Measurements from ENCODE around the gene SPRTN.
A peak's percentile ranks its signal among the peaks of the same experiment; 100 is the strongest.
"Not testable (repeated sequence)": the region's sequence is repeated elsewhere in the genome, so short reads cannot be mapped to it uniquely, and the experiment has no call there.

The SPRTN gene

DNA sequence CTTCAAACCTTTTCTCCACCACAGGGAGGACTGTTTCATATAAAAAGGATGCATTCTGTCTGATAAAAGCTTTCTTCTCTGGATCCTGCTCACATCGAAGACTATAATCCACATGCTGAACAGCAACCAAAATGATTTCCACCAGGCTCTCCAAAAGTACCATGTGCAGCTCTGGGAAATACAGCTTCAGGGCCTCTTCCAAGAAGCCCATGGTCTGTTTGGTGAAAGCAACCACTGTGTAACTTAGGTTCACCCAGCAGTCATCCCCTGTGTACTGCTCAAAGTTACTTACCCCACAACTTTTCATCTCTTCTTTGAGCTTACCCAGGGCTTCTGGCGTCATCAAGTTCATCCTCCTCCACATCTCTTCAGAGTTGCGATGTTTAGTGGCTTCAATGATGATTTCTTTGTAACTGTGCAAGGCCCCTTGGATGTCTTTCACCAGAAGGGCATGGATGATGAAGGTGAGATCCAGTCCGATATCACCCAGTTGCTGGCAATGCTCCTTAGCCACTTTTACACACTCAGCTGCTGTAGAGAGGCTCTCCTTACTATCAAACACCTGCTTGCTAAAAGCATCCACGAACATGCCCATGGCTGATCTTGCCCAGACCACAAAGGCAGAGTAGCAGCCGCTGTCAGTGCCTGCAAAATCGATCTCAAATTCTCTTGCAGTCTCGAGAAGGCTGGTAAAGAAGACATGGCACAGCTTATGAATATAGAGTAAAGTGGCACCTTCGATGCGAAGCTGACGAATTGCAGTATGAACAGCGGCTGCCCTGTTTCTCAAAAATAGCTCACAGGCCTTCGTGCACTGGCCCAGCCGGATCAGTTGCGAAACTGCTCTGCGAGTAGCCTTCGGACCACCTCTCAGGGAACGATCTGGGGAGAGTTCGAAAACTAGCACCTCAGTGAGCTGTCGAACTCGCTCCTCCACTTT, 2.2 kb upstream of the SPRTN start:
- DNase-seq (ENCODE audit: low spot score): peak; percentile 40

DNA sequence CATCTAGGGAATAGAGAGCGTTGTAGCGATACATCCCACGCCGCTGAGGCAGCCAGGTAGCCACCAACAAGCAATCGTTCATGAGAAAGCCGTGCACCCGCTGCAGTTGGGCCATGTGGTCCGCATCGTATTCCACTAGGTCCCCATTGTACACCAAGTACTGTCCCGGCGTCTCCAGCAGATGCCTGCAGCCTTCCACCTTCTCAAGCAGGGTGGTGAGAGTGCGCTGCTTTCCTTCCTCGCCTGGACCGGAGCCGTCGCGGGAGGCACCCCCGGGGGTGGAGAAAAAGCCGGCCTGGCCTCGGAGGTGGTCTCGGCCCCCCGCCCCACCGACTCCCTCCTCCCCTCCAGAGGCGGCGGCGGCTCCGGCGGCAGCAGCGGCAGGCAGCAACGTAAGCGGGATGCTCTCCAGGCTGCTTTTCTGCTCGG, 1.0 kb upstream of the SPRTN start:
- DNase-seq (ENCODE audit: low spot score): no peak

DNA sequence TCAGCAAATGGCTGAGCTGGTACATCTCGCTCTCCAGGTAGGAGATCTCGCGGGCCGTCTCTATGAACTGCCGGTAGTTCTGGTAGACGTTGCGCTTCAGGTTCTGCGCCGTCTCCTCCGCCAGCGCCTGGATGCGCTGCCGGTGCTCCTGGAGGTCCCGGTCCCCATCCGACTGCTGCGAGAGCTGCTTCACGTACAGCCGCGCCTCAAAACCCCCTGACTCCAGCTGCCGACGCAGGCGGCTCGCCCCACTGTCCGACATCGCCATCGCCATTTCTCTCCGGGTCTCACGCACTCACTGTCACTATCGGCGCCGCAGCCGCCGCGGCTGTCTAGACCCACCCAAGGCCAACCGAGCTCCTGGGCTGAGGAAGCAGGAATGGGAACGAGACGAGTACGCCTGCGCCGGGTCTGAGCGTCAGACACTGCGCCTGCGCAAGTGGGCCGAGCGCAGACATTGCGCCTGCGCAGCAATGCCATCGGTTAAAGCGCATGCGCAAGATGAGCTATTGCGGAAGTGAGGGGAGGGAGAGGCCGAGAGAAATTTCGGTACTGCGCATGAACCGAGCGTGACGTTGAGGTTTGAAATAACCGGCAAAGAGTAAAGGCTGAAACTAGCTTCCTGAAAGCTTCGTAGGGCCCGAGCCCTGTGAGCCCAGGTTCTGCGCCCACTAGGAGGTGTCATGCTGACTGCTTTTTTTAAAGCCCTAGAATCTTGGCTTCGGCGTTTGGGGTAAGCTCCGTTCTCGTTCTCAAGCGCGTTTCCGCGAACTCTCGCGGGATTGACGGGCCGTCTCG, 422 bp upstream of the SPRTN start, which contains the start of gene EXOC8:
EXOC8 (minus strand) TSS at position 381 of the 798 bp plus-strand sequence; CDS start at position 274, 107 bp downstream.
- DNase-seq (ENCODE audit: low spot score): peak; percentile 97

DNA sequence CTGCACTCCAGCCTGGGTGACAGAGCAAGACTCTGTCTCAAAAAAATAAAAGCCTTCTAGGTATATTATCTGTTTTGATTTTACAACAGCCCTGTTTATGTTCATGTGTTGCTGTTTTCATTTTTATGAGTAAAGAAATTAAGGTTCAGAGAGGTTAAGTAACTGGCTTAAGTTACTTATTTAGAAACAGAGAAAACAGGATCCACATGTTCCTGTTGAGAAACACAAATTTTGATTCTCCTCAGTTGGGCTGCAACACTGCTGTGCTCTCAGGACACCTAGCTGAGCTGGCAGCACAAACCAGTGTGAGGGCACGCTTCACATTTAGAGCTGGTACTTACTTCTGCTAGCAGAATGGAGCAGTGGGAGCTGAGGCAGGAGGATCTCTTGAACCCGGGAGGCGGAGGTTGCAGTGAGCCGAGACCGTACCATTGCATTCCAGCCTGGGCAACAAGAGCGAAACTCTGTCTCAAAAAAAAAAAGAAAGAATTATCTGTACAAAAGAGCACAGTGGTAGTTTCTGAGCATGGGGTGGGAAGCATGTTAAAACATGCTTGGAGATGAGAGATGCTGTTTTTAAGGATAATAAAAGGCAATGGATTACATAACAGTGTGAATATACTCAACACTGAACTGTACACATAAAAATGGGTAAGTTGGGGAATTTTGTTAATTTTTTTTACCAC, 2.4 kb downstream of the SPRTN start:
- DNase-seq (ENCODE audit: low spot score): no peak

DNA sequence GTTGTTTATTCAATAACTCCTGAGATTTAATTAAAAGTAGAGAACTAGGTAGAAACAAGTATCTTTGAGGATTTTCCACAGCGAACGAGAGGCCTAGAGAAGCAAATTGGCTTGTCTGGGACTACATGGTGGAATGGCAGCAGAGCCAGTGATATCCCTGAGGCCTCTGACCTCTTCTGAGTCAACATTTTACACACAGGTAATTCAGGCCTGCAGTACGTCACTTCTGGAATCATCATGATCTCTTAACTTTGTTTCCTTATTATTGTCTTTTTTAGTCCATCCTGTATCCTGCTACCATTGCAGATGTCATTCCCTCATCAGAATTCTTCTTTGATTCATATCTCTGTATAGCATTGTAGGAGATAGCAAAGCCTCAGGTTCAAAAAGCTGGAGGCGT, 9.9 kb downstream of the SPRTN start:
- DNase-seq (ENCODE audit: low spot score): no peak

DNA sequence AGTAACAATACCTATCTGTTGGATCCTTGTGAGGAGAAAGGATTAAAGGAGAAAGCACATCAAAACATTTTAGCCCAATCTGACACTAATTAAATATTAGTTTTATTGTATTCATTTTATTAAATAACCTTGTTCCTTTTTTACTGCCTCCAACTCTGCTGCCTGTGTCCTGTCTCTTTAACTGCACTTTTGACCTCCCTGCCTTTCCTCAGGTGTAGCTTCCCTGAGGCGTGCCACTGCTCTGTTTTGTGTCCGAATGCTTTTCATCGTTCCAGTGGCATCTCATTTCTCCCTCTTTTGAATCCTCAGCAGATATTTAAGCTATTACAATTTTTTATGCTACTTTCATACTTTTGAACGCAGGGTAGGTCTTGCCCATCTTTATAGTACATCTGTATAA, 10.3 kb downstream of the SPRTN start:
- DNase-seq (ENCODE audit: low spot score): no peak

DNA sequence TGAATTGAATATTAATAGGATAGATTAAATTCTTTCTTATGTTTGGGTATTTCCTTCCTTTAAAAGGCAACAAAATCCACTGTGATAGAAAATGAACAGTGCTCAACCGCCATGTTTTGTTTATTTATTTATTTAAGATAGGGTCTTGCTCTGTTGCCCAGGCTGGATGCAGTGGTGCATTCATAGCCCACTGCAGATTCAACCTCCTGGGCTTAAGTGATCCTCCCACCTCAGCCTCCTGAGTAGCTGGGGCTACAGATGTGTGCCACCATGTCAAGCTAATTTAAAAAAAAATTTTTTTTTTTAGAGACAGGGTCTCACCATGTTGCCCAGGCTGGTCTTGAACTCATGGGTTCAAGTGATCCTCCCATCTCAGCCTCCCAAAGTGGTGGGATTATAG, 10.8 kb downstream of the SPRTN start:
- not testable (repeated sequence) for DNase-seq (ENCODE audit: low spot score)

DNA sequence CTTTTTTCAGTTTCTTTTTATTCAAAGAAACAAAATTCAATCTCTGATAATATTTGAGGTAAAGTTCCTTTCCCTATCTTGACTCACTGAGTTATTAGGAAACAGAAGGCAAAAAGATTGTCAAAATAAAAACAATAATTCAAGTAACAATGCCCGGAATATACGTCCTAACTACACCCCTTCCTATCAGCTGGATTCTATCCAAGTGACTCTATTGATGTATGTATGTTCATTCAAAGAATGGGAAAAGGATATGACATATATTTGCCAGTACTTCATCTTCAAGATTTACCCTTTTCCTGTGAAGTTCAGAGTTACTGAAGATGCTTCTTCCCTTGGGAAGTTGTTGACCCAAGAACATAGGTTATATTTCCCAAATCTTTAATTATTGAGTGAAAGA, 13.7 kb downstream of the SPRTN start:
- no peak for DNase-seq (ENCODE audit: low spot score)

DNA sequence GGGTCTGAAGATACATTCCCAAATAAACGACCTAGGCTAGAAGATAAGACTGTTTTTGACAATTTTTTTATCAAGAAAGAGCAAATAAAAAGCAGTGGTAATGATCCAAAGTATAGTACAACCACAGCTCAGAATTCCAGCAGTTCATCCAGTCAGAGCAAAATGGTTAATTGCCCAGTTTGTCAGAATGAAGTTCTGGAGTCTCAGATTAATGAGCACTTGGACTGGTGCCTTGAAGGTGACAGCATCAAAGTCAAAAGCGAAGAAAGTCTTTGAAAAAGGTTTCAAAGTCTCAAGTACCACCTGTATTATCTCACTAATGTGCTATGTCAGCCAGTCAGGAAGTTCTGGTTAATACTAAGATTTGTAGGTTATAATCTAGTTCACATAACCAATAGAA, 15.0 kb downstream of the SPRTN start:
- no peak for DNase-seq (ENCODE audit: low spot score)

DNA sequence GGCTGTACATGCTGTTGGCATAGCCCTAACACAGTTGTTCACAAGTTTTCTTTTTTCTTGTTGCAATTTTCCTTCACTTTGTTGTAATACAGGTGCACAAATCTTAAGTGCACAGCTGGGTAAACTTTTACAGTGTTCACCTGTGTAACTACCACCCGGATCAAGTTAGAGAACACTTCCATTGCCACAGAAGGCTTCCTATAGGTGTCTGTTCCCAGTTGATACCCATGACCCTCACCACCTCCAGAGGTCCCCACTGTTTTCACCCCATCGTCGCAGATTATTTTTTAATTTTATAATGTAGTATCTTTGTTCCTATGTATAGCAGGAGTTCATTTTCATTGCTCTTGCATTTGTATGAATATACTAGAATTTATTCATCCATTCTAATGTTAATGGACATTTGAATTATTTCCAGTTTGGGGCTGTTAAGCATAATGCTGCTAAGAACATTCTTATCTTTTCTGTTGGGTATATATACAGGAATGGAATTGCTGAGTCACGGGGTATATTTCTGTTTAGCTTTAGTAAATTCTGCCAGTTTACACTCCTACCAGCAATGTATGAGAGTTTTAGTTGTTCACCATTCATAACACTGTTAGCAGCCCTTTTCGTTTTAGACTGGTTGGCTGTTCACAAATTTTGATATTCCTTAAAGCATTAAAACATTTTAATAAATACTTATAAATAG, 16.4 kb downstream of the SPRTN start:
- DNase-seq (ENCODE audit: low spot score): no peak

DNA sequence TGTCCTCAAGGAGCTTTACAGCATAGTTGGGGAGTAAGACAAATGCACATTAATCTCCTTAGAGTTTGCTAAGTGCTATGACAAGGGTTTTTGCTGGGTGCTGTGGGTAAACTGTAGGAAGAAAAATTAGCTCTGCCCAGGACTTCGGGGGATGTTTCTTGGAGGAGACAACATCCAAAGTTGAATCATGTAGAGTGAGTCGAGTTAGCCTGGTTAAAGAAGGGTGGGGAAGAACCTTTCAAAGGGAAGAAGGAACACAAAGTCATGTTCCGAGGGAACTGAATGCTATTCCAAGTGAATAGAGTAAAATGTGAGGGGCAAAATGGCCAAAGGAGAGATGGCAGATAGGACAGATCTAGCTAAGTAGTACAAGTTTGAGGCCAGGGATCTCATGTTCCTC, 17.1 kb downstream of the SPRTN start:
- DNase-seq (ENCODE audit: low spot score): no peak

DNA sequence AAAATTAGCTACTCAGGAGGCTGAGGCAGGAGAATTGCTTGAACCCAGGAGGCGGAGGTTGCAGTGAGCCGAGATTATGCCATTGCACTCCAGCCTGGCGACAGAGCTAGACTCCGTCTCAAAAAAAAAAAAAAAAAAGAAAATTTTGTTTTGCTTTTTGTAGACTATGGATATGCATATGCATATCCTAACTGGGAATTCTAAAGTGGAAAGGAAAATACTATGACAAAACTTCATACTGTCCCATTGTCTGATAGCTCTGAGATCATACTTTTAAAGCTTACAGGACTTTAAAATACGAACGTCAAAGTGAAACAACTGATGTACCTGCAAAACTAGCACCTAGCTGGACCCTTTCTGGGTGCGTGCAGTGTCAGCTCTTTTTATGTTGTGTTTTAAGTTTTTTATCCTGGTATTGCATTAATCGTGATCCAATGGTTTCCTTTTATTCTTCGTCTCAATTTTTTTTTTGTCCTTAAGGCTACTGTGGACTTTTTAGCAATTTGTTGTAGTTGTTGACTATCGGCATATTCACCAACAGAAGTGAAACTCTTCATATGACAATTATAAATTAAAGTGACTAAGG, 19.2 kb downstream of the SPRTN start:
- no peak for DNase-seq (ENCODE audit: low spot score)

DNA sequence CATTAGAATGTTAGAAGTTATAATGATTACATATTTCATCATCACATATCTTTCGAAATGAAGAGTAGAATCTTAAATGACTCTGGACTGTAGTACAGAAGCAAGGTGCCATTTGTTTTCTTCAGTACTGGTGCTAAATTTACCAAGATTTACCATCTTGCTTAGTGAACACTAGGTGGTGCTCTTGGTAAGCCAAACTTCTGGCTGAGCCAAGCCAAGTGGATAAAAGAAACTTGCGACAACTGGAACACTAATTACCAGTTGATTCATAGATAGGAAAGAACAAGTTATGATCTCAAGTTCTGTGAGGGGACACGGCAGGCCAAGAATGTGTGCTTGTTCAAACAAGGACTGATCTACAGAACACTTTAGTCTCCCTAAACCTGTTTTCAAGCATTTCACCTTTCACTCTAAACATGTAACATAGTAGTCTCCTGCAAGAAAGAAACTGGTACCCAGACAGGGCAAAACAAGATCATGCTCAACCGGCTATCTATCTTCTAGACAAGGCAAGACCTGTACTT, 19.8 kb downstream of the SPRTN start:
- DNase-seq (ENCODE audit: low spot score): peak; percentile 39

DNA sequence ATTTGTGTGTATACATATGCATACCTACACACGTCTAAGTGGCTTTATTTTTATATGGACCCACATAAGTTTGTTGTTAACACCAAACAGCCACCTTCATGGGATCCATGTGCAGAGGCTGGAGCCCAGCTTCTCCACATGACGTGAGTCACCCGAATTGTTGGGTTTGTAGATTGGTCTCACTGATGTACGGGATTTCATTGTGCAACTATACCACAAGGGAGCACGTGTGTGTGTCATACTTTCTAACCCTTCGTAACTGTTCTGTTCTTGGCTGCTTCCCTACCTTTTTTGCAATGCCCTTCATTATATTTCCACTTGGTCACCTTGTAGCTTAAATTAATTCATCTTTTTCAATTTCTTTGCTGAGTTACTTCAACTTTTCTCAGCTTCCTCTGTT, 21.0 kb downstream of the SPRTN start:
- no peak for DNase-seq (ENCODE audit: low spot score)

DNA sequence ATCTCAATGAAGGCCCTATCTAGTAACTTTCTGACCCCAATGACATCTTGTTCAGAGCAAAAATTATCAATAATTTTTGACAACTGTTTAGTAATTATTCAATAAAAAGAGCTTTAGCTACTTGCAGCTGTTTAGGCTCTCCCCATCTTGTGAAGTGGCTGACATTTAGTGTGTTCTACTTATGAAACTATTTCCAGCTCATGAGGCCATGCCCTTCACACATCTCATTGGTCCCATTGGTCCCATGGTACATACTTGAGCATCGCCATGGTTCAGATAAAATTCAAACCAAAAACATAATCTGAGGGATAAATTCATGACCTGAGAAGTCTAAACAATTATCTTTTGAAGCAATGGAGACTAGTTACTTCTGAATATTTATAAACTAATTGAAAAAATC, 24.2 kb downstream of the SPRTN start:
- no peak for DNase-seq (ENCODE audit: low spot score)

DNA sequence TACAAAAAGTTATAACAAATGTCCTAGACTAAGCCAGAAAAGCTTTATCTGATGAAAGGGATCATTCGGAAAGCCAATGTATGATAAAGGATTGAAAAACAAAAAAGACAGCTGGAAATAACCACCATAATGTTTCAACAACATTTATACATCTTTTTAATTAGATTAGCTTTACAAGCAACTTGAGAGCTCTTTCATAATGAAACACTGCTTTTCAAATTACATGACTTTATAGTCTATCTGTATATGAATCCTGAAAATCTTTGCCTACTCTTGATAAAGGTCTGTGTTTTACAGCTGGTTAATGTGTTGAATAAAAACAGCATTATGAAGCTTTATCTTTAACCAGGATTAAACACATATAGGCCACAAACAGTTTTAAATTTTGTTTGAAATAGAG, 25.5 kb downstream of the SPRTN start:
- DNase-seq (ENCODE audit: low spot score): no peak

DNA sequence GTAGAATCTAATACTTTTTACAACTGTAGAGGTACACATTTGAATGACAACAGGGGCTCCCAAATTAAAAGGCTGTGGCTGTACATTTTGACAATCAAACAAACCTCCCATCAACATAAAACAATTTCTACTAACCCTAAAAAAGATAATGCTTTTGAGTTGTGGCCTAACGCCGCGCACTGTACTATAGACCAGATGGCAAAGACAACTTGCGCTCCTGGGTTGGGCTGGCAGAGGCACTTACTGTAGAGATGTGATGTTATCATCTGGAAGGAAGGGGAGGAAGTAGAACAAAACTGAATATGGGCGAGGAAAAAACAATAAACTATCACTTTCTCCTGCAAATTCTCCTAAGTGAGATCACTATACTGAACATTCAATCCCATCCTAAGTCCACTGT, 26.1 kb downstream of the SPRTN start:
- no peak for DNase-seq (ENCODE audit: low spot score)

DNA sequence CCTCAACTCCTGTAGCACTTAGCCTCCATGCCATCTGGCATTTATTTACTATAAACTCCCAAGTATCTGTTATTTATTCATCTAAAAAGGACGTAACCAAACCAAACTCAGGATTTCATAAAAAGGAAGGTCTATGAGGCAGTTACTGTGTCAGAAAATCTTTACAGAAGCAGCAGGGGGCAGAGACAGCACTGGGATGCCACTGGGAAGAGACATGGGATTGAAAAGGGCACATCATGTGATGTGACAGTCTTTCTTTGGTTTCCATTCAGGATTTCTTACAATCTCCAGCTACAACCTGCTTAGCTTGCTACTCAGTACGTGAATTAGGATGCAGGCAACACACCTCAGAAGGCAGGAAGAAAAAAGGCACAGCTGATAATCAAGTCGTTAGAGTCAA, 31.2 kb downstream of the SPRTN start:
- DNase-seq (ENCODE audit: low spot score): no peak

DNA sequence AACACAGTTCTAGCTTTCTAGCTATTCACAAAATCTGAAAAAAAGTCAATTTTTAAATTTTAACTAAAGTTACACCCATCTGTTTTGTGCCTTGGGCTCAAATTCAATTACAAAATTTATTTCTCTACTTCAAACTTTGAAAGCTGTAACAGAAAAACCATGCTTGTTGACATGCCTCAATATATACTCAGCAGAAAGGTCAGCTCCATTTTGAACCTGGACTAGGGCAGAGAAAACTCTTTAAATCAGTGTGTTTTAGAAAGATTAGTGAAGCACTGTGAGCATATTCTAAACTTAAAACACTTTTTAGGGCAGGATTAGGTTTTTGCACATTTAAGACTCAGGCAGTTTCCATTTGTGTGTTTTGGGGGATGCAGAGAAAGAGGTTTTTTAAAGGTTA, 34.4 kb downstream of the SPRTN start:
- DNase-seq (ENCODE audit: low spot score): no peak

DNA sequence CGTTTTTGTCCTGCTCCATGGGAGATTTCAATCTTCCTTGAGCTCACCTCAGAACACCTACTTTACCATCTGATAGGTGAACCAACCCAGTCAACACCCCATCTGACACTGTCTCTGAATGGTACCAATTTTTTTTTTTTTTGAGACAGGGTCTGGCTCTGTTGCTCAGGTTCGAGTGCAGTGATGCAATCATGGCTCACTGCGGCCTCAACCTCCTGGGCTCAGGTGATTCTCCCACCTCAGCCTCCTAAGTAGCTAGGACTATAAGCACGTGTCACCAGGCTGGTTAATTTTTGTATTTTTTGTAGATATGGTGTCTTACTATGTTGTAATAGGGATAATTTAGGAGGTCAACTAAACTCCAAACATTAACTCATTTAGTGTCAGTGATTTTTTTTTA, 36.3 kb downstream of the SPRTN start:
- DNase-seq (ENCODE audit: low spot score): no peak

DNA sequence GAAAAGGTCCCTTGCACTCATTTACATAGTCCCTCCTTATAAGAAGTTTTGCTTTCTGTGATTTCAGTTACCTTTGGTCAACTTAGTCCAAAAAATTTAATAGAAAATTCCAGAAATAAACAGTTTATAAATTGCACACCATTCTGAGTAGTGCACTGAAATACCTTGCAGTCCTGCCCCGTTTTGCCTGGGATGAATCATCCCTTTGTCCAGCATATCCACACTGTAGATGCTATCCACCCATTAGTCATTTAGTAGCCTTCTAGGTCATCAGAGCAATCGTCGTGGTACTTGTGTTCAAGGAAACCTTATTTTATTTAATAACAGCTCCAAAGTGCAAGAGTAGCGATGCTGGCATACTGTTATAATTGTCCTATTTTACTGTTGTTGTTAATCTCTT, 38.0 kb downstream of the SPRTN start:
- DNase-seq (ENCODE audit: low spot score): no peak
